RPMI8226 (cell line): ENCODE data around the gene CCDC142.

Experiments
- DNase-seq: peaks from one replicate; pipeline ENCODE4 v3.0.0-alpha.2; 2015

The CCDC142 gene

DNA sequence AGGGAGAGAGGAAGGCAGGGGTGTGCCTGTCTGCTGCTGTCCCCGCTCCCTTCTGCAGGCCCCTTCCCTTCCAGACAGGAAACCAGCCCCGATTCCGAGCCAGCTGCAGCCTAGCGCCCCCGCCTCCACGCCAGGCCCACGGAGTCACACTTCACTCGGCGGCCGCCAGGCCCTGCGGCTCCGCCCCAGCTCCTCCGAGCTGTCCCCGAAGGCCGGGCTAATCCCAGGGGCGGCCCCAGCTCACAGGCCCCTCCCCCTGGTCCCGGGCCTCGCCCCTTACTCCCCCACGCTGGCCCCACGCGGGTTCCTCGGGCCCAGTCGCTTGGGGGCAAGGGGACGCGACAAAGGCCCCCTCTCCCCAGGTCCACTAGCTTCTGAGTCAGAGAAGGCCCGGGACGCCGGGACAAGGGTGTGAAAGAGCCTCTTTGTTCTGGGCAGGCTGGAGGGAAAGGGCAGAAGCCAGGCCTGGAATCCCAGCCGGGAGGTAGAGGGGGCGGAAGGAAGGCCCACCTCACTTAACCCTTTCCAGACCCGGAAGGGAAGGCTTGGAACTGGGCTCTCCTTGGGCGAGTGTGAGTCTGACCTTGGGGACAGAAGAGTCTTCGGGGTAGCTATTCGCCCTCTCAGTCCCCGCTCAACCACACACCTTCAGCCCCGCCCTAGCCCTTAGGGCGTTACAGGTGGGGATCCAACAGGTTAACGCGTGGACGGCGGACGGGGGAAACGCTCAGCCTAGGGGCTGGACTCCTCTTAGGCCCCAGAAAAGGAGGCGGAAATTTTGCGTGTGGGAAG is 42.2 kb downstream of the CCDC142 start:
- peak; percentile 70 for DNase-seq

DNA sequence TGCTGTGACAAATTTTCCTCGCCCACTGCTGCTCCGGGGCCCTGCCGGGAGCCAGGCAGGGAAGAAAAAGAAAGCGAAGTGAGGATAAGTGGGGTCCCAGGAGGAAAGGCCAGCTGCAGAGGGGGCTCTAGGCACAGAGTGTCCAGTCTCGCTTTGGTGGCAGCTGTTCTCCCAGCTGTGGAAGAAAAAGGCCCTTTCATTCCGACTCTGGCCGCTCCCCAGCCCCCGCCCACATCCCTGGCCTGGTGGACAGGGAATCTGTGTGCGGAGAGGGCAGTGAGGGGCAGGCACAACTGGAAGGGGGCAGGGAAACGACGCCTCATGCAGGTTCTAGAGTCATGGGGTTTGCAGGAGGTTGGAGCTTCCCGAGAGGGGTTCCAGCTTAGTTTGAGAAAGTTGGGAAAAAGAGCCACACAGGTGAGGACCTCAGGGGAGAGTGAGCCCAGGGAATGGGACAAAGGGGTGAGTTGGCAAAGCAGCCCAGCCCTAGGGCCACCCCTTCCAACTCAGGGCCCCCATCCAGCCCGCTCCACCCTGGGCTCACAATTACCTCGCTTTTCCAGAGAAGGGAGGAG is 42.9 kb downstream of the CCDC142 start:
- no peak for DNase-seq

DNA sequence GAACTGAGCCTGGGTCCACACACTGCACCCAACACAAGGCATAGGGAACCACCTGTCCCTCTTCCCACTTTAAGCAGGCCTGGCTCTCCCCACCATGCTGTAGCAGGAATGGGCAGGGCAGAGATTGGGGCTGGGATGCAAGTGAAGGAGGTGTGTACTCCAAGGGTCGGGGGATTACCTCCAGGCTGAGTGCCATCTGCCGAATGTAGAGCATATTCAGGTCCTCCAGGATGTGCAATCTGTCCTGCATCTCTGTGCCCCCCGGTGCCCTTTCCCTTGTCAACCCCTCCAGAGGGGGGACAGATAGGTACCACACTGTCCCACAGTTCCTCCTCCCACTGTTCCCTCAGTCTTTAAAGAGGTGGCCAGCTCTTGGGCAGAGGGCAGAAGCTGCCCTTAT is 43.4 kb downstream of the CCDC142 start:
- DNase-seq, result no peak

DNA sequence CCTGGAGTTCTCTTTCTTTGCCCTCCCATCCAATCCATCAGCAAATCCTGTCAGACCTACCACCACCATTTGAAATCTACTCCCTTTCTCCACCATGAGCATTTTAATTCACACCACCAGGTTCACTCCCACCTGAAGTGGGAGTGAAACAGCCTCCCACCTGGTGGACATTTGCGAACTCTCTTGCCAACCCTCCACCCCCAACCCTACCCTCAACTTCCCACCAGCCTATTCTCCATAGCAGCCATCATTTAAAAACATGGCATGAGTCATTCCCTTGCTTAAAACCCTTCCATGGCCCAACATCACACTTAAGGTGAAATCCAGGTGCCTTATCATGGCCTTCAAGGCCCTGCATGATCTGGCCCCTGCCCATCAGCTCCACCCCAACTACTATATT is 44.5 kb downstream of the CCDC142 start:
- DNase-seq, result no peak

DNA sequence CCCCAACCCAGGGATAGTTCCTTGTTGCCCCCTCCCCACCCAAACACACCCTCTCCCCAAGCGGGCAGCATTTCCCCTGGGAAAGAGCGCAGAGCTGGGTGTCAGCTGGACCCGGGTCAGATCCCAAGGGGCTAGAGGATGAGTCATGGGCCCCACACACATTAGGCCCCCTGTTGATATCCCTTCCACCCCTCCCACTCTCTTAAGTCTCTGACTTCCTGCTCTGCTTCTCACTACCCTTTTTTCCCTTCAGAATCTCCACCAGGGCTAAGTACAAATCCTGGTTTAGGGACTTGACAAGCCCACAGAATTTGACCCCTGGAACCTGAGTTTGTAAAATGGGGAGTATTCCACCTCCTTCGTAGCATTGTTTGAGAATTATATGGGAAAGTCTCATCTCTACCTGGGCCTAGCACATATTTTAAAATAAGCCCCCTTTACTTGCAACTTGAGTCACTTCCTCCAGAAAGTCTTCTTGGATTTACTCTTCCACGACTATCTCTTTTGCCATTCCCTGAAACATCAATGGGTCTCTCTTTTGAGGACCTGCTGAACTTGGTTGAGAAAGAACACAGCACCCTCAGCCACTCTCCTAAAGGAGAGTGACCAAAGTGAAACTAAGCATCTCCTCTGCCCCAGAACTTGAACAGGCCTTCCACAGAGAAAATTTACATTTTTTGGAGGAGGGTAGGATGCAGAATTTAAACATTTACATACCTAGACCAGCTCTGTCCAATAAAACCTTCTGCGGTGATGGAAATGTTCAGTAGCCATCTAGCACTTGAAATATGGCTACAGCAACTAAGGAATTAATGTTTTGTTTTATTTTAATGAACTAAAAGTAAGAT is 45.7 kb downstream of the CCDC142 start:
- DNase-seq, result no peak

DNA sequence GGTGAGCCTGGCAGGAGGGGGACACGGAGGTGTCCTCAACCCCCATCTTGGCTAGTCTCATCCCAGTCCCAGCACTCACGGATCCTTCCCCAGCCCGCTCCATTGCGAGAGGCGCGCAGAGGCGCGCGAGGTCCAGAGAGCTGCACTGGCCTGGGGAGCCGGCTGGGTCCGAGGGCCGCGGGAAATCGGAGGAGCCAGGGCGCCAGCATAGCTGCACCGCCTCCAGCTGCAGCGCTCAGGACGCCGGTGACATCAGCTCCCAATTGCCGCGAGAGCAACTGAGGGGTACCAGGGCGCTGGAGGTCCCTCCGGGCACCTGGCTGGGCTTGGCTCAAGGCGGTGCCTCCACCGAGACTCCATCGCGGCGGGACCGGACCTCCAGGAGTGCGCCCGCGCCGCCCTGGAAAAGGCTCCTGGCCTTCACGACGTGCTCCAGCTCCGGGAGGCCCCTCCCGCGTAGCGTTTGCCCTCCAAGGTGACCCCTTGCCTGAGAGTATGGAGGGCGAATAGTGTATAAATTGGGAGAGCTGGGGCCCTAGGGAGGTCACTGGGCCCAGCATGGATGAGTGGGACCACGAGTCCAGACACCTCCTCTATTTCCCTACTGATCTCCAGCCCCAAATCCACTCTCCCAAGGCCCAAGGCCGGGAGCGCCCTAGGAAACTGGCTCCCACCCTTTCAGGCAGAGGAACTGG is 46.5 kb downstream of the CCDC142 start:
- DNase-seq, result no peak

DNA sequence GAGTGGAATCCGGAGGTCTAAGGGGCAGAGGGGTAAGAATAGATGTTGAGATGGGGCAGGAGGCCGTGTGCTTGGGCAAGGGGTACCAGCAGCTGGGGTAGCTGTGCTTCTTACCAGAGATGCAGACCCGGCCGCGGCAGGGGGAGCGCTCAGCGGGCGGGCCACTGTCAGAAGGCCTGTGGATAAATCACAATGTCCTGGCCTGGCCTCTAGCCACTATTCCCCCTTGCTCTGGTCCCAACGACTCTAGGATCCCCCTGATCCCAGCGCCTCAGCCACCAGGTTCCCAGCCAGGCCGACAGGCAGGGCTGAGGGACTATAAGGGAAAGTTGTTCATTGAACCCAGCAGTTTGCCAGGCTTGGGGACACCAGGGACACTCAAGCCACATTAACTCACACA is 52.3 kb downstream of the CCDC142 start:
- DNase-seq, result no peak

DNA sequence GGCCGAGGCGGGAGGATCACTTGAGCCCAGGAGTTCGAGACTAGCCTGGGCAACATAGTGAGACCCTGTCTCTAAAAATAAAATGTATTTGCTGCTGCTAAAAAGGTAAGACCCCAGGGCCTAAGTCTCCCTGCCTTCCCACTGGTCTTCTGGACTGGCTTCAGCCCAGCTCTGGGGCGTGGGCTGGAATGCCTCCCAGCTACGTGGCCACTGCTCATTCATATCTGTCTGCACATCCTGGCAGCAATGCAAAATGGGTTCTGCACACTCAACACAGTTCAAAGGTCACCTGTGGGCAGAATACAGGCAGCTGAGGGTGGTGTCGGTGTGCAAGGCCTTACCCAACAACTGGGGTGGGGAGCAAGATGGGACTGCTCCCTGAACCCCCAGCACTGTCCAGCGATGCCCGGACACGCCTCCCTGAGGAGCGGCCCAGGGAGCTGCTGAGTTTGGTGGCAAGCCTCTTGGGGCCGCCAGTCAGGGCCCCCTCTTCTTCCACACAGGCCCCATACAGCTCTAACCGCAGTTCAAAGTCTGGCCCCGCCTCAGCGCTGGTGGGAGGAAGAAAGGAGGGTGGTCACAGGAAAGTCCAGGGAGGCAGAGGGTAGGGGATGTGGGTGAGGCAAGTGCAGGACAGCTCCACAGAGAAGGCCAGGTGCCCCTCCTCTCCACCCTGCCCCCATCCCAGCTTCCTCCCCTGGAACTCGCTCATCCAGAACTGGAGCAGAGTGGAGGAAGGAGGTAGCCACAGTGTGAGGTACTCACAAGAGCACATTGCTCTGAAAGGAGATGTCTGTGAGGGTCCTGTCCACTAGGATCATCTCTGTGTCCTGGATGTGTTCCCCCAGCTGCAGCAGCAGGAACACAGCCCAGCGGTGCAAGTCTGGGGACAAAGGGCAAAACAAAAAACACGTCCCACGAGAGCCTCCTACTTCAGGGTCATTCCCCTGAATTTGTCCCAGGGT is 53.0 kb downstream of the CCDC142 start:
- no peak for DNase-seq

DNA sequence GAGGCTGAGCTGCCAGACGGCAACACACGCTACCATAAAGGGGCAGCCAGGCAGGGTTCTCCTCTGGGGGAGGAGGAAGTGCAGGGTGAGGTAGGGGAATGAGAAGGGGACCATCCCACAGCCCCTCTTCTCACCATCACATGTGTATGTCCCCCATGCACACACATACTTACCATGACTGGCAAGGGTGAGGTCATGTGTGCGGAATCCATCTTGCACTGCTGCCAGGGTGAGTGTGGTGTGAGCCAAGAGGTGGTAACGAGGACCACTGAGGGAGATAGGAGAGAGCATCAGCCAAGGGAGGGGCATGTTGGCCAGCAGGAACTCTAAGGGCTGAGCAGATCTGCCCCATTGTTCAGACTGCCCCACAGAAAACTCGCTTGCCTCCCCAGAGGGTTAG is 54.1 kb downstream of the CCDC142 start:
- DNase-seq, result no peak

DNA sequence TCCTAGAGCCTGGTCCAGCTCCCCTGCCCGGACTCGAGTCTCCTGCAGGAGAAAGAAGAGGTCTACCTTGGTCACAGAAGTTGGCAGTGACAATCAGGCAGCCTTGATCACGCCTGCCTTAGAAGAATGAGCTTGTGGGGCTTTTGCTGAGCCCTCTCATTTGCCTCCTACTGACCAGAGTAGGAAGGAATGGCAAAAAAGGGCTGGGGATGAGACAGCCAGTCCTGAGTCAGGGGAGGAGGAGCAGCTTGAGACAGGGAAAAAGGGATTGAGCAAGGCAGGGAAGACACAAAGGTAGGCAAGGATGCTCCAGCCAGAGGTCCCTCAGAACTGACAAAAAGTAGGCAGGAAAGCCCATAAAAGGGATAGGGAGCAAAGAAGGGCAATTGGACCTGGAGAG is 55.2 kb downstream of the CCDC142 start:
- DNase-seq, result no peak

DNA sequence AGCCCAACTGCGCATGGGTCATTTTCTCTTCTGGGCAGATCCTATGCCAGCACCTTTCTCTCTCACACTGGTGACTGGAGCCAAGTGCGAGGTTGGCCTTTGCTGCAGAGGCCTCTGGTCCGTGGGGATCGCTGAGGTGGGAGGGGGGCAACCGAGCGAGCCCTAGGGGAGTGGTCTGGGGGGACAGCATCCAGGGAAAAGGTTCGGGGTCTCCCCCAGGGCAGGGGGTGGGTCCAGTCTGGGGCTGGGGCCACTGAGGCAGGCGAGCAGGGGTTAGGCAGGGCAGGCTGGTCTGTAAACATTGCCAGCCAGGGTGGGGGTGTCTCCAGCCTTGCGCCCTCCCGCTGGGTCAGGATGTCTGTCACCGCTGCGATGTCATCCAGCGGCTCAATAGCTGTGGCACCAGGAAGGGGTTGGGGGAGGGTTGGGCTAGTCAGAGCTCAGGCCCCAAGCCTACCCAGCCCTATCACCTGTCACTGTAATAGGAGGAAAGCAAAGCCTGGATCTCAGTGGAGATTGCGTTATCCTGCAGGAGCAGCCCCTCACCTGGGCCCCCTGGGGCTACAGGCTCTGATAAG is 56.5 kb downstream of the CCDC142 start:
- DNase-seq, result no peak

DNA sequence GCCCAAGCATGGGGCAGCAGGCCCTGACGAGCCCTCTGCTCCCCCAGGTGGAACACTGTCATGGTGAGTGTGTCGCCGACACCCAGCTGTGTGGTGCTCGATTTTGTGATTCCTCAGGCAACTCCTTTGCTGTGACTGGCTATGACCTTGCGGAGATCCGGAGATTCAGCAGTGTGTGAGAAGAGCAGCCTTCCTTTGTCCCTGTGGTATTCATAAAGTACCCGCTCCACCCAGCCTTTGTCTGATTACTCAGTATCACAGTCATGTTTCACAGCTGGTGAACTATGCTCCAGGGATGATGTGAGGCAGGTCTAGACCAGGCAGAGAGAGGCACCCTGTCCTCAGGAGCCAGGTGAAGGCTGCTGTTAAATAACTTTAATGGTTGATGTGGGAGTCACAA is 57.3 kb downstream of the CCDC142 start:
- DNase-seq, result no peak

DNA sequence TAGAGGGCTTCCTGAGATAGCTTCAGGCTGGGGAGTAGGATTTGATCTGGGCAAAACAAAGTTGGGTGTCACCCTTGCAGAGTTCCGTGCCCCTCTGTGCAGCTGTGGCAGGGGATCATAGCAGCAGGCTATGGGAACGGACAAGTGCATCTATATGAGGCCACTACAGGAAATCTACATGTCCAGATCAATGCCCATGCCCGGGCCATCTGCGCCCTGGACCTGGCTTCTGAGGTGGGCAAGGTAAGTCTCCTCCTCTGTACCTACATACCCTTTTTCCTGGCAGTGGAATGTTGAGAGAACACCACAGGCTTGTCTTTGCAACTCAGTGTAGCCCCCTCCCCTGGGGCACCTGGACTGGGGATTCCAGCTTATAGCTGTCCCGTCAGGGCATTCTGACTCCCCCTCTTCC is 57.8 kb downstream of the CCDC142 start:
- DNase-seq, result no peak

DNA sequence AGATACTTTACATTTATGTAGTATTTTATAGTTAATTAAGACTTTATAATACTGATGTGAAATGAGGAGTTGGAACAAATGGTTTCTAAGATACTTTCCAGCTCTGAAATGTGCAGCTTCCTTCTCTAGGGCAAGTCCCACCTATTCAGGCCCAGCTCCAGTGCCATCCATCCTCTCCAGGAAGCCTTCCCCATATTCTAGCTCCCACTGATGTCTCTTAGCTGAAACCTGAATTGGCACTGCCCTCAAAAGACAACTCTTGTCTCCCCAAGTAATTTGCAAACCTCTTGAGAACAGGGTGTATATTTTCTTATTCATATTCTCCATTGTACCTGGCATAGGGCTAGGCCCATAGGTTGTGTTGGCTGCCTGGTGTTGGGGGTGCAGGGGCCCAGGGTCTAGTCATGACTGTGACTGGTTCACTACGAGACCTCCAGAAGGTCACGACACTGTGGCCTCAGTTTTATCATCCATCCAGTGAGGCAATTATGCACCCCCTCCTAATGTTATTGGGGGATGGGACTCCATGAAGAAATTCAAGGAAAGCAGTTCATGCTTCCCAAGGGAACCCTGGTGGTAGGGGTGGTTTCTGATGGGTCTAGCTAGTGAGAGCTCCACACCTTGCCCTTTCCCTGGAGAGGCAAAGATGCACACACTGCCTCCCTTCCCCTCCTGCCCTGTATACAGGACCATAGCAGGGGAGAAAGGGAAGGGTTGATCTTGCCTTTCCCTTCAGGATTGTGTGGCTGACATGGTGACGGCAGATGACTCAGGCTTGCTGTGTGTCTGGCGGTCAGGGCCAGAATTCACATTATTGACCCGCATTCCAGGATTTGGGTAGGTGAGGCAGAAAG is 58.4 kb downstream of the CCDC142 start:
- no peak for DNase-seq
